ENCODE results near the gene MYO16.

DNA sequence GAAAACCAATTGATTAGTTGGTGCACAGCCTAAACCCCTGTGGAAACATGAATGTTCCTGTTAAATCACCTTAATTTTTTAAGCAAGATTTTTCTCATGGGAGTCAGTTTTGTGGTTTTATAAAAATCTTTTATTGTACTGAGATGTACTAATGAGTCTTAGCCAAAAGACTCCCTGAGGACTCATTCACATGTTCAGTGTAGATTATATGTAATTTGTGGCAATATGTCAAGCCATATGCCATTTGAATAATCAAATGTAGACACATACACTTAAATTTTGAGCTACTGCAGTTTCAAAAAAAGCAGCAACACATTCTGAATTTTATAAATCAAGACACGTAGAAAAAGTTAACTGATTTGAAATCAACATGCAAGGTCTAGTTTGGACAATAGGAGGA lies 395.2 kb downstream of the MYO16 start:
- TF ChIP-seq, protein P1, sequence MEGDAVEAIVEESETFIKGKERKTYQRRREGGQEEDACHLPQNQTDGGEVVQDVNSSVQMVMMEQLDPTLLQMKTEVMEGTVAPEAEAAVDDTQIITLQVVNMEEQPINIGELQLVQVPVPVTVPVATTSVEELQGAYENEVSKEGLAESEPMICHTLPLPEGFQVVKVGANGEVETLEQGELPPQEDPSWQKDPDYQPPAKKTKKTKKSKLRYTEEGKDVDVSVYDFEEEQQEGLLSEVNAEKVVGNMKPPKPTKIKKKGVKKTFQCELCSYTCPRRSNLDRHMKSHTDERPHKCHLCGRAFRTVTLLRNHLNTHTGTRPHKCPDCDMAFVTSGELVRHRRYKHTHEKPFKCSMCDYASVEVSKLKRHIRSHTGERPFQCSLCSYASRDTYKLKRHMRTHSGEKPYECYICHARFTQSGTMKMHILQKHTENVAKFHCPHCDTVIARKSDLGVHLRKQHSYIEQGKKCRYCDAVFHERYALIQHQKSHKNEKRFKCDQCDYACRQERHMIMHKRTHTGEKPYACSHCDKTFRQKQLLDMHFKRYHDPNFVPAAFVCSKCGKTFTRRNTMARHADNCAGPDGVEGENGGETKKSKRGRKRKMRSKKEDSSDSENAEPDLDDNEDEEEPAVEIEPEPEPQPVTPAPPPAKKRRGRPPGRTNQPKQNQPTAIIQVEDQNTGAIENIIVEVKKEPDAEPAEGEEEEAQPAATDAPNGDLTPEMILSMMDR (IDR thresholded peaks at IDR 0.05) = no peak
- no peak for TF ChIP-seq POLR2A (IDR thresholded peaks at IDR 0.05)
